Right forelimb (tissue), 1 donor: ENCODE results near the gene DMRTB1.

ENCODE experiments used
- DNase-seq: peaks from one replicate; pipeline ENCODE4 v3.0.0-alpha.2; 2018

DMRTB1 gene

GRCh38 chr1:53495633-53496345 lies 36.6 kb downstream of the DMRTB1 start:
- DNase-seq = no peak

GRCh38 chr1:53498555-53499131 lies 39.4 kb downstream of the DMRTB1 start:
- no peak for DNase-seq

GRCh38 chr1:53499257-53500203 lies 40.3 kb downstream of the DMRTB1 start:
- no peak for DNase-seq

- DNase-seq = no peak
Observed at GRCh38 chr1:53500204-53501064, 41.2 kb downstream of the DMRTB1 start.

GRCh38 chr1:53501065-53502005 lies 42.1 kb downstream of the DMRTB1 start:
- no peak for DNase-seq

- no peak for DNase-seq
Observed at GRCh38 chr1:53502641-53503432, 43.6 kb downstream of the DMRTB1 start.

- no peak for DNase-seq
Observed at GRCh38 chr1:53503433-53504217, 44.4 kb downstream of the DMRTB1 start.

GRCh38 chr1:53504901-53505300 lies 45.7 kb downstream of the DMRTB1 start:
- DNase-seq = no peak

- DNase-seq = no peak
Observed at GRCh38 chr1:53505401-53505800, 46.2 kb downstream of the DMRTB1 start.

GRCh38 chr1:53505891-53506290 lies 46.7 kb downstream of the DMRTB1 start:
- DNase-seq = no peak

- DNase-seq = no peak
Observed at GRCh38 chr1:53506355-53507050, 47.3 kb downstream of the DMRTB1 start.

GRCh38 chr1:53507116-53507820 lies 48.1 kb downstream of the DMRTB1 start:
- DNase-seq = no peak

GRCh38 chr1:53508056-53508990 lies 49.1 kb downstream of the DMRTB1 start:
- no peak for DNase-seq

- DNase-seq = no peak
Observed at GRCh38 chr1:53508991-53509666, 49.9 kb downstream of the DMRTB1 start.

GRCh38 chr1:53509775-53510174 lies 50.6 kb downstream of the DMRTB1 start:
- DNase-seq = no peak

GRCh38 chr1:53510215-53510614 lies 51.0 kb downstream of the DMRTB1 start:
- no peak for DNase-seq
